ENCODE data around the gene UGT1A6.

UGT1A6 gene

DNA sequence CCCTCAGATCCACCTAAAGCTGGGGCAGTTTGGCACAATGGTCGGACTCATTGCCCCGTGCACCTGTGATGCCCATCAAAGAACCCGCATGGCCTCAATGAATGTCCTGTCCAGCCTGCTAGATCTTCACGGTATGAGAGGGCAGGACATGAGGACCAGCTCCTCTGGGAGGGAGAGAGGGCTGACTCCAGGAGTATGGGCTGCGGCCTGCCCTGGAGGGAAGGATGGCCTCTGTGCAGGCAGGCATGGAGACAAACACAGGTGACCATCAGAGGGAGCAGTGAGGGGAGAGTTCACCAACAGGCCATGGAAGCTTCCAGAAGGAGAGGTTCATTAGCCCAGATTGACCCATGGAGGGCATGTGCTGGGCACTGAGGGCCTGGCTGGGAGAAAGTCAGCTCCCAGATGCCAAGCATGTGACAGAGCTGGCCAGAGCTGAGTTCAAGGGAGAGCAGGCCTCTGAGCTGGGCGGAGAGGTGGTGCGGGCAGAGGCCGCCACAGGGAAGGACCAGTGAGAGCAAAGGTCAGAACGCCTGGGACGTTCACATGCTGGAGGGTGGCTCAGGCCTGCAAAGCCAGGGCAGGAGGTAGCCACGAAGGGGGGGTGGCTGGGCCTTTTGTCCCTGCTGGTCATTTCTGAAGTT is 125.4 kb downstream of the UGT1A6 start:
- DNase-seq (ENCODE audit: low read depth in 2 of 3, low spot score in 2 of 3) = no peak

DNA sequence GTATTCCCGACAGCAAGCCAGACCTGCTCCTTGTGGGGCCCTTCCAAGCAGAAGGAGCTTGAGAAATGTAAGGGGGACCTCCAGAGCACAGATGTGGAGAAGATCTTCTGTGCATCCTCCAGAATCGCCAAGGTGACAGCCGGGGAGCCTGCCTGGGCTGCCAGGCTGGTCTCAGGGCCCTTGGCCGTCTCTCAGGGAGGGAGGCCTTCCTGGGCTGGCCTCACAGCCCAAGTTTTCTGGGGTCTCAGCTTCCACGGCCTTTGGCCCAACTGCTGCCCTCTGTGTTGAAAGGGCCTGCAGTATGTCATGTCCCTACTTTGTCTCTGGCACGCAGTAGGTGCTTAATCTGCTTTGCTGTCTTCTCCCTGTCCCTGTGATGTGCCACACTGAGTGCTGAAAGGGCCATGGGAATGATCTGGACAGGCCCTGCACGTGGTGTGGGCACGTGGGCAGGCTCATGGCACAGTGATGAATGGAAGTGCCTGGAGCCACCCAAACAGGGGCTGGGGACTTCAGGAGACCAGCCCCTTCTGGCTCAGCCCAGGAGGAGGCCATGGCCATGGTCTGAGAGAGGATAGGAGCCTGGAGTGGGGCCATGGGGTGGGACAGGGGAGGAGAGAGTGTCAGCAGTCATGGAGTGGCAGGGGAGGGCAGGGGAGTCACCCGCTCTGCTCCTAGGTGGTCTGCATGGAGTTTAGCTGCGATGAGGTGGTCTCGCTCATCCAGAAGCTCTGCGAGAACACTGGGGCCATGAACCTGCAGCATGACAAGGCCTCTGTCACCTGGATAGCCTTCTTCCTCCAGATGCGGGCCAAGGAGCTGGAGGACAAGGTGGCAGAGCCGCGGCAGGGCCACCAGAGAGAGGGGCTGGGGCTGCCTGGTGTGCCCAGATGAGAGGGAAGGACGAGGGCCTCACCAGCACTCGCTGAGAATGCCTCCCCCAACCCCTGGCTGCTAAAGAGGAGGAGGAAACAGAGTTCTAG is 126.2 kb downstream of the UGT1A6 start:
- no peak for DNase-seq (ENCODE audit: low read depth in 2 of 3, low spot score in 2 of 3)

DNA sequence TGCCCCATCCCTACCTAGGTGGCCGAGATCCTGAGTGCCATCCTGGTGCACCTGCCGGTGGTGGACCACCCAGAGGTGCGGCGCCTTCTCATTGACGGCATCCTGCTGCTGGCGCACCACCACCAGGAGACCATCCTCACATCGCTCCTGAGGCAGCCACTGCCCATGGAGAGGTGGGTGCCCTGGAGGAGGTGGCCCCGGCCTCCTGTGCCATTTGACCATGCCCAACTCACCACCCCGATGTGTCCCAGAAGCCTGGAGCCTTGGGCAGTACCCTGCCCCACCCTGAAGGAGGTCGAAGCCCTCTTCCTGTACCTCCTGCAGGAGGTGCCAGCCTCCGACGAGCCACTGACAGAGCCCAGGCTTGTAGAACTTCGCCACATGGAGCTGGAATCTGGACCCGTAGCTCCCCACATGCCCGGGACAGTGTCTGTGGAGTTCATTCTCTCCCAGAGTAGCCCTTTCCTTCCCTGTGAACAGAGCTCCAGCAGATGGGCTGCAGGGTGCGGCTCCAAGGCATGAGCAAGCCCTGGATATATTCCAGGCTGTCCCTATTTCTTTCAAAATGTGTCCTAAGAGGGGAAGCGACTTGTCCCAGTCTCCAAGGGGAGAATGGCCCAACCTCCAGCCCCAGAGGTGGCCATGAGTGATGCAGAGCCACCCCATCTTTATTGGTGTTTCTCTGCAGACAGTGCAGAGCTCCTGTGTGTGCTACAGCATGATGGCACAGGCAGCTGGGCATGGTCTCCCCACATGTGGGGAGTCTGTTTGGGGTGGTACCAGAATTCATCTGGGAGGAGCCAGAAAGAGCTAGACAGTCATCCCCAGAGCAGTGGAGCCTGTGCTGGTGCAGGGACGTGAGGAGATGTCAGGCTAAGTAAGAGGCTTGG is 127.4 kb downstream of the UGT1A6 start:
- no peak for DNase-seq (ENCODE audit: low read depth in 2 of 3, low spot score in 2 of 3)

GRCh38 chr2:233820774-233821105 is 128.1 kb downstream of the UGT1A6 start:
- DNase-seq (ENCODE audit: low read depth in 2 of 3, low spot score in 2 of 3) = no peak

- DNase-seq (ENCODE audit: low read depth in 2 of 3, low spot score in 2 of 3) = no peak
These were observed 128.5 kb downstream of the UGT1A6 start for GRCh38 chr2:233821196-233821595.

GRCh38 chr2:233821709-233822100 is 129.0 kb downstream of the UGT1A6 start:
- no peak for DNase-seq (ENCODE audit: low read depth in 2 of 3, low spot score in 2 of 3)

GRCh38 chr2:233822101-233822771 is 129.5 kb downstream of the UGT1A6 start:
- DNase-seq (ENCODE audit: low read depth in 2 of 3, low spot score in 2 of 3) = no peak

All from activated CD8-positive, alpha-beta memory T cell treated with anti-CD3 and anti-CD28 coated beads for 48 hours (primary cell).